ENCODE measurements around the gene ANKRD33B. TPM values are rescaled to one million over a fixed set of nuclear protein-coding genes. Genes with fewer than 3 reads are reported as not detected.

Gene ANKRD33B
- total and polyA plus RNA-seq, 2 experiments from 2014 or later: 0.71 to 1.5 TPM

DNA sequence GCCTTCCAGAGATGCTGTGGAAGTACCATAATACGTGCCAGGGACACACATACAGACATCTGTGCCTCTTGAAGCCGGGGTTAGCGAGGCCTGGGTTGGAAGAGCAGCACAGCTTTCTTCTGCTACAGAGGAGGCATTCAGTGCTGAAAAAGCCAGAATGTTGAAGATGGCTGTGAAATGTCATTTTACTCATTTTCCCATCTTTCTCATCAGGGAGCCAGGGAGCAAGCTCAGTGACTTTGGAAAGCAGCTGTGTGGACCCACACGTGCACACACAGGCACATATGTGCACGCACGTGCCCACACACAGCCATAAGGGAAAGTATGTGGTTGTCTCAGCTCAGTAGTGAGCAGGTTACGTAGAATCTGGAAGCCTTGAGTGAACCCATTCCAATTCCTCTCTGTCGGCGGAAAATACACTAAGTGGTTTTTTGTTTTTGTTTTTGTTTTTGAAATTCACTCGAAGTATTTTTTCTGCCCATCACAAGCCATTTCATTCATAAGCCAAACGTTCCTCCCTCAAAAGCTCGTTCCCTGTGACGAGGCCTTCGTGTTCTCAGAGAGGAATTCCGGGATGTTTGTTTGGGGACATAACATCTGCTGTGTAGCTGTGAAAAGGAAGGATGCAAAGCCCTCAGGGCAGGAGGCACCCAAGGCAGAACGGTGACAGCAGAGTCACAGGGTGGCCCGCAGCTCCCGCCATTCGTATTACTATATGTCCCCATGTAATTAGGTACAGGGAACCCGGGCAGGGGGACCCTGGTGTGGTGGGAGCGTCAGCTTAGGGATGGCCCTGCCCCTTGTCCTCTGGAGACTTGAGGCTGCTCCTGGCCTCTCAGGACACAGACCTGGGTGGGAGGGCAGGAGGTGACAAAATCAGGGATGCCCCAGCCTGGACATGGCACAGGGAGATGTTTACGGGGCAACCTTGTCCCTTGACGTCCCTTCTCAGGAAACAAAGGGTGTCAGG is 29.0 kb upstream of the ANKRD33B start:
- Histone ChIP-seq H3K9ac (no peak overlapping the region), H3K27ac (no peak overlapping the region), H3K9me2 (ENCODE audit: insufficient read depth) (no peaks in the 10 kb centered on the region), H4K20me1 (ENCODE audit: insufficient read depth) (no peaks in the 10 kb centered on the region), H2AFZ (no peak overlapping the region), H3K9me3 (ENCODE audit: low read depth) (no peaks in the 10 kb centered on the region), H3K4me1 (ENCODE audit: insufficient read depth) (peaks cover 33% of the 10 kb centered on the region), H3K79me2 (ENCODE audit: insufficient read depth) (no peaks in the 10 kb centered on the region), H3K4me3 (no peak overlapping the region), H3K36me3 (ENCODE audit: low read depth) (no peaks in the 10 kb centered on the region), H3K27me3 (replicated peaks; ENCODE audit: insufficient read depth) (no peaks in the 10 kb centered on the region), H3K4me2 (ENCODE audit: unreplicated experiment) (no peak overlapping the region), H3F3A (ENCODE audit: insufficient read depth) (no peaks in the 10 kb centered on the region)
- TF ChIP-seq EZH2 (IDR thresholded peaks at IDR 0.05; ENCODE audit: insufficient read depth, poor library complexity, severe bottlenecking) (no peak), EZH2phosphoT487 (IDR thresholded peaks at IDR 0.05; ENCODE audit: insufficient read depth, low read depth) (no peak)
- WGBS, 2 experiments (ENCODE audit: low coverage in 1 of 2, low lambda C conversion rate in 2 of 2, missing lambda C conversion rate in 2 of 2): 62 to 66% methylated on average over 23 of the region's 23 CpGs
- DNase-seq: no peak
- in situ Hi-C loops (cut with MboI): no loop called here

DNA sequence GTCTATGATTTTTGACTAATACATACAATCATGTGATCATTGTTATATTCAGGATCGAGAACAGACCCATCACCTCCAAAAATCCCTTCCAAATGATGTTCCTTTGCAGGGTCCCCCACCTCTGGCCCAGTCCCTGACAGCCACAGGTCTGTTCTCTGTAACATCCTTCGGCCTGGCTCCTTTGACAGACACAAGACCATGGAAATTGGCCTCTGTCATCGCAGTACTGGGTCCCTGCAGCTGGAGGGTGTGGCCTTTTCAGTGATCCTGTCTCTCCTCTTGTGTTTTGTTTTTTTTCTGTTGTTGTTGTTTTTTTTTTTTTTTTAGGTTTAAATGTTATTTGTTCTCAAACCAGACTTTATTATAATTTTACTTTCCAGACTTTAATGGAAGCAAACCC is 27.4 kb upstream of the ANKRD33B start:
- H3K4me2 ChIP-seq (ENCODE audit: unreplicated experiment): peak overlapping the region; percentile 48
- no peak for DNase-seq
- H3K27me3 ChIP-seq (replicated peaks; ENCODE audit: insufficient read depth): no peaks in the 10 kb centered on the region
- H3K9me2 ChIP-seq (ENCODE audit: insufficient read depth): no peaks in the 10 kb centered on the region
- TF ChIP-seq EZH2 (IDR thresholded peaks at IDR 0.05; ENCODE audit: insufficient read depth, poor library complexity, severe bottlenecking) (no peak), EZH2phosphoT487 (IDR thresholded peaks at IDR 0.05; ENCODE audit: insufficient read depth, low read depth) (no peak)
- H3K4me3 ChIP-seq: no peak overlapping the region
- H3K36me3 ChIP-seq (ENCODE audit: low read depth): no peaks in the 10 kb centered on the region
- no peak overlapping the region for H3K27ac ChIP-seq
- H2AFZ ChIP-seq: peak overlapping the region; percentile 69
- in situ Hi-C loops (cut with MboI): no loop called here
- H3K9me3 ChIP-seq (ENCODE audit: low read depth): no peaks in the 10 kb centered on the region
- peaks cover 36% of the 10 kb centered on the region for H3K4me1 ChIP-seq (ENCODE audit: insufficient read depth)
- H3K9ac ChIP-seq: no peak overlapping the region
- no peaks in the 10 kb centered on the region for H4K20me1 ChIP-seq (ENCODE audit: insufficient read depth)
- no peaks in the 10 kb centered on the region for H3F3A ChIP-seq (ENCODE audit: insufficient read depth)
- 44 to 51% methylated on average over 3 of the region's 3 CpGs for WGBS, 2 experiments (ENCODE audit: low coverage in 1 of 2, low lambda C conversion rate in 2 of 2, missing lambda C conversion rate in 2 of 2)
- no peaks in the 10 kb centered on the region for H3K79me2 ChIP-seq (ENCODE audit: insufficient read depth)

DNA sequence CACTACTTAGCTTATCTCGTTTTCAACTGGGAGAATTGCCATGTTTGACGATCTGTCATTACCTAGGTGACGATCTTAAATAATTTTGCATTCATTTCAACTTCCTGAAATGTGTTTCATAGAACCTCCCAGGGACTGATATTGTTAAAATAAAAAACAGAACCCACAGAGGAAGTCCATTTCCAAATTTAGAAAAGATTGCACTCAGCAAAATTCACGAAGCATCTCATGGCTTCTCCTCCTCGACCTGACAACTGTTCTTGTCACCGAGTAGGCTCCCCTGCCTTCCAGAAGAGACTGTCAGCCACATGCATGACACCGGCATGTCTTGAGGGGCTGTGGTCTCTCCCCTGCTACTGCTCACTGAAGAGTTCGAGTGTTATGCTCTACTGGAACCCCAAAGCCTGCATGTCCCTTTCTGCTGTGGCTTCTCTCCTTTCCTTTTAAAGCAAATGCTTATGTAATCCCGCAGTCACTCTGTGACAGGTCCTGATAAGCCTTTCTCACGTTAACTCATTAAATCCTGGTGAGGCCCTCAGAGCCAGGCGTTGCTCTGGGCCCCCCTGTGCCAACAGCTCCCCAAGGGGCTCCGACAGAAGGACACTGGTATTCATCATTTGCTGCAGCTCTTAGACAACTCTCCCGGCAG is 26.8 kb upstream of the ANKRD33B start:
- Histone ChIP-seq H3K9me3 (ENCODE audit: low read depth) (no peaks in the 10 kb centered on the region), H3K79me2 (ENCODE audit: insufficient read depth) (no peaks in the 10 kb centered on the region), H3K27ac (no peak overlapping the region), H3K4me3 (no peak overlapping the region), H2AFZ (peak overlapping the region; percentile 69), H3K4me2 (ENCODE audit: unreplicated experiment) (peak overlapping the region; percentile 48), H3K27me3 (replicated peaks; ENCODE audit: insufficient read depth) (no peaks in the 10 kb centered on the region), H3F3A (ENCODE audit: insufficient read depth) (no peaks in the 10 kb centered on the region), H3K4me1 (ENCODE audit: insufficient read depth) (peaks cover 36% of the 10 kb centered on the region), H3K9me2 (ENCODE audit: insufficient read depth) (no peaks in the 10 kb centered on the region), H3K36me3 (ENCODE audit: low read depth) (no peaks in the 10 kb centered on the region), H3K9ac (no peak overlapping the region), H4K20me1 (ENCODE audit: insufficient read depth) (no peaks in the 10 kb centered on the region)
- DNase-seq: no peak
- no peak for TF ChIP-seq EZH2phosphoT487 (IDR thresholded peaks at IDR 0.05; ENCODE audit: insufficient read depth, low read depth)
- WGBS, 2 experiments (ENCODE audit: low coverage in 1 of 2, low lambda C conversion rate in 2 of 2, missing lambda C conversion rate in 2 of 2): 17 to 20% methylated on average over 13 of the region's 13 CpGs
- in situ Hi-C loops (cut with MboI): no loop called here

DNA sequence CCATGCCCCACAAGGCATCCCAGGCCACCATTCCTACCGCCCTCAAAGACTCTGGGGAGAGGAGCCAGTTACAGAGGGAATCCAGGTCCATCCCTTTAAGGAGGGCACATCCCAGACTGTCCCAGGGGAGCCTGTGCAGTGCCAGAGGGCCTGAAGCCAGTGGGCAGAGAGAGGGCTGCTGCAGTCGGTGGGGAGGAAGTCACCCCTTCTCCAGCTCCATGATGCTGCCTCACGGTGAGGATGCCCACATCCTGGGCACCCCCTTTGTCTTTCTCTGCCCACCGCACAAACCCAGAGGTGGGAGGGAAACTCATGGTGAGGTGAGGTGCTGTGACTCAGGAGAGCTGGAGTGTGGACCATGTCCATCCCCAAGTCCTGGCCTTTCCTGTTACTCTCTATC is 26.2 kb upstream of the ANKRD33B start:
- Histone ChIP-seq H4K20me1 (ENCODE audit: insufficient read depth) (no peaks in the 10 kb centered on the region), H3K4me2 (ENCODE audit: unreplicated experiment) (peak overlapping the region; percentile 48), H3K4me1 (ENCODE audit: insufficient read depth) (peaks cover 36% of the 10 kb centered on the region), H3K9me2 (ENCODE audit: insufficient read depth) (no peaks in the 10 kb centered on the region), H3K79me2 (ENCODE audit: insufficient read depth) (no peaks in the 10 kb centered on the region), H3K36me3 (ENCODE audit: low read depth) (no peaks in the 10 kb centered on the region), H3F3A (ENCODE audit: insufficient read depth) (no peaks in the 10 kb centered on the region), H3K9me3 (ENCODE audit: low read depth) (no peaks in the 10 kb centered on the region), H3K27ac (no peak overlapping the region), H2AFZ (peak overlapping the region; percentile 69), H3K9ac (no peak overlapping the region), H3K4me3 (no peak overlapping the region), H3K27me3 (replicated peaks; ENCODE audit: insufficient read depth) (no peaks in the 10 kb centered on the region)
- TF ChIP-seq EZH2 (IDR thresholded peaks at IDR 0.05; ENCODE audit: insufficient read depth, poor library complexity, severe bottlenecking) (no peak), EZH2phosphoT487 (IDR thresholded peaks at IDR 0.05; ENCODE audit: insufficient read depth, low read depth) (no peak)
- 19 to 30% methylated on average over 4 of the region's 4 CpGs for WGBS, 2 experiments (ENCODE audit: low coverage in 1 of 2, low lambda C conversion rate in 2 of 2, missing lambda C conversion rate in 2 of 2)
- DNase-seq: no peak
- in situ Hi-C loops (cut with MboI): no loop called here
